Activated naive CD4-positive, alpha-beta T cell treated with anti-CD3 and anti-CD28 coated beads, Interleukin-2, amount 10 ng/mL, durations not matched to agents 7 days and 5 days (primary cell): ENCODE measurements around the gene ARHGEF28.

ENCODE experiments used
- CTCF ChIA-PET: fragments of 350-600 bp; sonication (Branson Sonifier 250); formaldehyde crosslinking; loops from one replicate; lab custom pipeline; 2021; ENCODE audit warnings: antibody characterized with exemption; lab: Charles Lee
- DNase-seq: peaks from one replicate; pipeline ENCODE4 v3.0.0-alpha.2; 2020
- H3K27ac Mint-ChIP-seq: one replicate; pipeline ENCODE4 v1.8.0; 2021; ENCODE audit warnings: mild to moderate bottlenecking, moderate library complexity, mixed read lengths
- H3K27me3 Mint-ChIP-seq: one replicate; pipeline ENCODE4 v1.8.0; 2021; ENCODE audit warnings: mild to moderate bottlenecking, mixed read lengths
- H3K36me3 Mint-ChIP-seq: one replicate; pipeline ENCODE4 v1.8.0; 2021; ENCODE audit warnings: mixed read lengths
- H3K4me1 Mint-ChIP-seq: one replicate; pipeline ENCODE4 v1.8.0; 2021; ENCODE audit warnings: mixed read lengths
- H3K4me3 Mint-ChIP-seq: one replicate; pipeline ENCODE4 v1.8.0; 2021; ENCODE audit warnings: mild to moderate bottlenecking, moderate library complexity, mixed read lengths
- H3K9me3 Mint-ChIP-seq: one replicate; pipeline ENCODE4 v1.8.0; 2021; ENCODE audit warnings: mixed read lengths

Gene ARHGEF28

GRCh38 chr5:73702951-73703350, 77.0 kb downstream of the ARHGEF28 start:
- DNase-seq: no peak
- H3K9me3 Mint-ChIP-seq: no peaks in the 10 kb centered on the region
- no peaks in the 10 kb centered on the region for H3K36me3 Mint-ChIP-seq
- H3K4me1 Mint-ChIP-seq: no peaks in the 10 kb centered on the region
- CTCF ChIA-PET: no interaction called here
- H3K4me3 Mint-ChIP-seq: no peak overlapping the region
- H3K27me3 Mint-ChIP-seq: peaks cover 4% of the 10 kb centered on the region
- H3K27ac Mint-ChIP-seq: no peak overlapping the region

GRCh38 chr5:73705364-73705763, 79.4 kb downstream of the ARHGEF28 start:
- CTCF ChIA-PET: no interaction called here
- no peak overlapping the region for H3K4me3 Mint-ChIP-seq
- no peaks in the 10 kb centered on the region for H3K36me3 Mint-ChIP-seq
- no peak overlapping the region for H3K27ac Mint-ChIP-seq
- DNase-seq: no peak
- H3K4me1 Mint-ChIP-seq: no peaks in the 10 kb centered on the region
- no peaks in the 10 kb centered on the region for H3K9me3 Mint-ChIP-seq
- no peaks in the 10 kb centered on the region for H3K27me3 Mint-ChIP-seq

GRCh38 chr5:73706963-73707362, 81.0 kb downstream of the ARHGEF28 start:
- Mint-ChIP-seq H3K27me3 (no peaks in the 10 kb centered on the region), H3K4me1 (no peaks in the 10 kb centered on the region), H3K36me3 (no peaks in the 10 kb centered on the region), H3K9me3 (no peaks in the 10 kb centered on the region), H3K27ac (no peak overlapping the region), H3K4me3 (no peak overlapping the region)
- DNase-seq: no peak
- CTCF ChIA-PET: no interaction called here

- Mint-ChIP-seq H3K27ac (no peak overlapping the region), H3K4me3 (no peak overlapping the region), H3K9me3 (no peaks in the 10 kb centered on the region), H3K36me3 (no peaks in the 10 kb centered on the region), H3K4me1 (no peaks in the 10 kb centered on the region), H3K27me3 (no peaks in the 10 kb centered on the region)
- DNase-seq: no peak
- CTCF ChIA-PET: no interaction called here
Observed at GRCh38 chr5:73709536-73710129, 83.6 kb downstream of the ARHGEF28 start.

GRCh38 chr5:73716284-73716808, 90.3 kb downstream of the ARHGEF28 start:
- CTCF ChIA-PET: interaction anchor here (1.2 kb wide), 1 partner anchor 126 kb away, joined by 5 read pairs; no protein-coding TSS in a partner anchor
- Mint-ChIP-seq H3K27me3 (peaks cover 13% of the 10 kb centered on the region), H3K4me3 (no peak overlapping the region), H3K9me3 (no peaks in the 10 kb centered on the region), H3K36me3 (no peaks in the 10 kb centered on the region), H3K27ac (no peak overlapping the region), H3K4me1 (no peaks in the 10 kb centered on the region)
- no peak for DNase-seq

GRCh38 chr5:73718762-73719161, 92.8 kb downstream of the ARHGEF28 start:
- no peaks in the 10 kb centered on the region for H3K4me1 Mint-ChIP-seq
- H3K27ac Mint-ChIP-seq: no peak overlapping the region
- DNase-seq: no peak
- CTCF ChIA-PET: no interaction called here
- H3K36me3 Mint-ChIP-seq: no peaks in the 10 kb centered on the region
- H3K9me3 Mint-ChIP-seq: no peaks in the 10 kb centered on the region
- H3K27me3 Mint-ChIP-seq: peaks cover 13% of the 10 kb centered on the region
- no peak overlapping the region for H3K4me3 Mint-ChIP-seq

- Mint-ChIP-seq H3K27ac (no peak overlapping the region), H3K4me3 (no peak overlapping the region), H3K36me3 (no peaks in the 10 kb centered on the region), H3K9me3 (no peaks in the 10 kb centered on the region), H3K27me3 (peaks cover 13% of the 10 kb centered on the region), H3K4me1 (no peaks in the 10 kb centered on the region)
- no peak for DNase-seq
- CTCF ChIA-PET: no interaction called here
Observed at GRCh38 chr5:73719632-73720031, 93.6 kb downstream of the ARHGEF28 start.

GRCh38 chr5:73722231-73722630, 96.2 kb downstream of the ARHGEF28 start:
- Mint-ChIP-seq H3K4me1 (no peaks in the 10 kb centered on the region), H3K36me3 (no peaks in the 10 kb centered on the region), H3K9me3 (no peaks in the 10 kb centered on the region), H3K4me3 (no peak overlapping the region), H3K27me3 (peaks cover 16% of the 10 kb centered on the region), H3K27ac (no peak overlapping the region)
- CTCF ChIA-PET: no interaction called here
- no peak for DNase-seq

- CTCF ChIA-PET: no interaction called here
- Mint-ChIP-seq H3K27me3 (peaks cover 3% of the 10 kb centered on the region), H3K4me3 (no peak overlapping the region), H3K27ac (no peak overlapping the region), H3K9me3 (no peaks in the 10 kb centered on the region), H3K4me1 (no peaks in the 10 kb centered on the region), H3K36me3 (no peaks in the 10 kb centered on the region)
- DNase-seq: no peak
Observed at GRCh38 chr5:73726071-73726470, 100.1 kb downstream of the ARHGEF28 start.

- H3K36me3 Mint-ChIP-seq: no peaks in the 10 kb centered on the region
- no peak overlapping the region for H3K27ac Mint-ChIP-seq
- CTCF ChIA-PET: no interaction called here
- DNase-seq: no peak
- H3K4me3 Mint-ChIP-seq: no peak overlapping the region
- H3K9me3 Mint-ChIP-seq: no peaks in the 10 kb centered on the region
- peaks cover 3% of the 10 kb centered on the region for H3K27me3 Mint-ChIP-seq
- no peaks in the 10 kb centered on the region for H3K4me1 Mint-ChIP-seq
Observed at GRCh38 chr5:73726606-73727231, 100.7 kb downstream of the ARHGEF28 start.

GRCh38 chr5:73727470-73727869, 101.5 kb downstream of the ARHGEF28 start:
- Mint-ChIP-seq H3K4me3 (no peak overlapping the region), H3K36me3 (no peaks in the 10 kb centered on the region), H3K27me3 (peaks cover 3% of the 10 kb centered on the region), H3K4me1 (no peaks in the 10 kb centered on the region), H3K27ac (no peak overlapping the region), H3K9me3 (no peaks in the 10 kb centered on the region)
- CTCF ChIA-PET: no interaction called here
- no peak for DNase-seq

- Mint-ChIP-seq H3K27me3 (peaks cover 3% of the 10 kb centered on the region), H3K36me3 (no peaks in the 10 kb centered on the region), H3K27ac (no peak overlapping the region), H3K9me3 (no peaks in the 10 kb centered on the region), H3K4me3 (no peak overlapping the region), H3K4me1 (no peaks in the 10 kb centered on the region)
- DNase-seq: no peak
- CTCF ChIA-PET: no interaction called here
Observed at GRCh38 chr5:73728493-73729273, 102.7 kb downstream of the ARHGEF28 start.

- H3K36me3 Mint-ChIP-seq: no peaks in the 10 kb centered on the region
- H3K27me3 Mint-ChIP-seq: peaks cover 3% of the 10 kb centered on the region
- no peak overlapping the region for H3K27ac Mint-ChIP-seq
- H3K4me1 Mint-ChIP-seq: no peaks in the 10 kb centered on the region
- no peaks in the 10 kb centered on the region for H3K9me3 Mint-ChIP-seq
- H3K4me3 Mint-ChIP-seq: no peak overlapping the region
- CTCF ChIA-PET: no interaction called here
- DNase-seq: no peak
Observed at GRCh38 chr5:73729329-73729728, 103.3 kb downstream of the ARHGEF28 start.

GRCh38 chr5:73732045-73732444, 106.0 kb downstream of the ARHGEF28 start:
- CTCF ChIA-PET: no interaction called here
- Mint-ChIP-seq H3K27me3 (peaks cover 5% of the 10 kb centered on the region), H3K4me1 (no peaks in the 10 kb centered on the region), H3K27ac (no peak overlapping the region), H3K4me3 (no peak overlapping the region), H3K9me3 (no peaks in the 10 kb centered on the region), H3K36me3 (no peaks in the 10 kb centered on the region)
- no peak for DNase-seq

- no peak for DNase-seq
- Mint-ChIP-seq H3K9me3 (no peaks in the 10 kb centered on the region), H3K4me1 (no peaks in the 10 kb centered on the region), H3K4me3 (no peak overlapping the region), H3K27ac (no peak overlapping the region), H3K36me3 (no peaks in the 10 kb centered on the region), H3K27me3 (peaks cover 5% of the 10 kb centered on the region)
- CTCF ChIA-PET: no interaction called here
Observed at GRCh38 chr5:73733219-73733618, 107.2 kb downstream of the ARHGEF28 start.
